NCI-H69 (cell line): ENCODE results near the gene RHCG.

Experiments
- DNase-seq: peaks from one replicate; lab custom pipeline; 2025; lab: John Stamatoyannopoulos, UW

Gene RHCG

DNA sequence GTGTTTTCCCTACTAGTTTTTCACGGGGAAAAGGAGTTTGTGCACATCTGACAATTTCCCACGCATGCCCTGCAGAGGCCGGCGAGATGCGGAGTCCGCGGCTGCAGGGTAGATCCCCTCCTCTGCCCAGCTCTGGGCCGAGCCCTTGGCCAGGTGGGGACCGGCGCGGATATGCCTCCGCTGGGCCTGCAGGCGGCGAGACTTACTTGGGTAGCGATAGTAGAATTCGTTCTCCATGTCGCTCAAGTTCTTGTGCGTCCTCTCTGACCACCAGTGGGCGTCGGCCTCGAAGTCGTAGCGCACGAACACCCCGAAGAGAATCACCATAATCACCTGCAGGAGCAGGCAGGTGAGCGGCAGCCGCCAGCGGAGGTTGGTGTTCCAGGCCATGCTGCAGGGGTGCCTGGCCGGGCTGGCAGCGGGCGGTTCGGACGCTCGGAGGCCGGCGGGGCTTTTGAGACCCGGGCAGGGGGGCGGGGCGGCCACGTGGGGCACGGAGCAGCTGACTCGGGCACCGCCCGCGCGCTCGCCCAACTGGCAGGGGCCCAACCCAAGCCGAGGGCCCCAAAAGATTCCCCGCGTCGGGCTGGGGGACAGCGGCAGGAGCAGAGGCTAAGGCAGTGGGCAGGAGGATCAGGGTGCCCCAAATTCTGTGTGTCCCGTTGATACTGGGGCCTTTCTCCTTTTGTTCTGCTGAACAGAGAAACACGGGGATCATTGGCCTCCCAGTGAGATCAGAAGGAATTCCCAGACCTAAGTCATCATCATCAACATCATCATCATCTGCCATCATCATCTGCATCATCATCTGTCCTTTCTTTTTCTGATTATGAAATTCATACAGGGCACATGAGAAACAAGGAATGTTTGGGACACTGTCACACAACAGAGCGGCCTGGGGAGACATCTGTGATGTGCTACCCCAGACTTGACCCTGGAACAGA is at the start of gene RHCG:
RHCG (minus strand) TSS at position 429 of the 944 bp plus-strand sequence; CDS start at position 390, 39 bp downstream.
- DNase-seq: no peak

DNA sequence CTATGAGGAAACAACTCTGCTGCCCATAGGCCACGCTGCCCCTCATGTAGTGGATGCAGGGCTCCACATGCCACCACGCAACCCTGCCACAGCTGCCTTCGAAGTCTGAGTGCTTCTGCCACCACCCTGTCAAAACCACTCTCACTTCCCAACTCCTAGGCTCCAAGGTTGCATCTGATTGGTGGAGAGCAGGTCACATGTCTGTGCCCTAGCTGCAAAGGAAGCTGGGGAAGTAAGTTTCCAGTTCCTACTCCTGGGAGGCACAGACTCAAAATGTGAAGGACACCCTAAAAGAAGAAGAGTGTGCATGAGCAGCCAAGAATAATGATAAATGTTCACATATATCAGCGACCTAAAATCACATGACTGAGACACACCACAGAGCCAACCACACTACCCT is 47.0 kb upstream of the RHCG start:
- DNase-seq: no peak

DNA sequence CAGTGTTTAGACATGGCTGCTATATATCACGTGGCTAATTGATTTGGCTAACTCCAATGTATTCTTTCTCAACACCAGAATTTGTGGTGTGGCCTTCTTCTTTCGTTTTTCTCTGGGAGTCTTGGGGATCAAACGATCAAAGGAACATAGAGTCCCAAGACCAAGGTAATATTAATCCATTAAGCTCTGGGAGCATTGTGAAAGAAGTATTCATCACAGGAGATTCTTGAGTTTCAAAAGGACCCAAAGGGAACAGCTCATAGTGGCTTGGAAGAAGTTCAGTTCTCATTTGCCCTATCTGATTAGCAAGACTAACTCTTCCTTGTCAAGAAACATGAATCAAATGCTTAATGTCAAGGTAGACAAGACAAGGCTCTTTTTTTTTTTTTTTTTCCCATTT is 46.0 kb upstream of the RHCG start:
- no peak for DNase-seq

DNA sequence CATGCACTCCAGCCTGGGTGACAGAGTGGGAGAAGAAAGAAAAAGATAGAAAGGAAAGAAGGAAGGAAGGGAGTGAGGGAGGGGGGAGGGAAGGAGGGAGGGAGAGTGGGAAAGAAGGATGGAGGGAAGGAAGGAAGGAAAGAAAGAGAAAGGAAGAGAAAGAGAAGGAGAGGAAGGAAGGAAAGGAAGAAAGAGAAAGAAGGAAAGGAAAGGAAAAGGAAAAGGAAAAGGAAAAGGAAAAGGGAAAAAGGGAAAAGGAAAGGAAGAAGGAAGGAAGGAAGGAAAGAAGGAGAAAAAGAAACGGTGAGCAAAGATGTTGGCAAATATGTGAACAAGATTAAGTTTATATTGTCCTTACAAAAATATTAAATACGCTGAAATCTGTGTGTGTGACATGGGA is 42.6 kb upstream of the RHCG start:
- DNase-seq: no peak

DNA sequence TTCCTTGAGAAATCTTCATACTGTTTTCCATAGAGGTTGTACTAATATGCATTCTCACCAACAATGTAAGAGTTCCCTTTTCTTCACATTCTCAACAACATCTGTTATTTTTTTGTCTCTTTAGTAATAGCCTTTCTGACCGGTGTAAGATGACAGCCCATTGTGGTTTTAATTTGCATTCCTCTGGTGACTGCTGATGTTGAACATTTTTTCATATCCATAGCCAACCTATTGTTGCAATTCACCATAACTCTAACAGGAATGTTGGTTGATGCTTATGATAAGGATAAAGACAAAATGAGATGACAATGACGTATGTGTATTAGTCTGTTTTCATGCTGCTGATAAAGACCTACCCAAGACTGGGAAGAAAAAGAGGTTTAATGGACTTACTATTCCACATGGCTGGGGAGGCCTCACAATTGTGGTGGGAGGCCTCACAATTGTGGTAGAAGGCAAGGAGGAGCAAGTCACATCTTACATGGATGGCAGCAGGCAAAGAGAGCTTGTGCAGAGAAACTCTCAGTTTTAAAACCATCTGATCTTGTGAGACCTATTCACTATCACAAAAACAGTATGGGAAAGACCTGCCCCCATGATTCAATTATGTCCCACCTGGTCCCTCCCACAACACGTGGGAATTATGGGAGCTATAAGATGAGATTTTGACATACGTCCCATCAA is 37.6 kb upstream of the RHCG start:
- DNase-seq: no peak

DNA sequence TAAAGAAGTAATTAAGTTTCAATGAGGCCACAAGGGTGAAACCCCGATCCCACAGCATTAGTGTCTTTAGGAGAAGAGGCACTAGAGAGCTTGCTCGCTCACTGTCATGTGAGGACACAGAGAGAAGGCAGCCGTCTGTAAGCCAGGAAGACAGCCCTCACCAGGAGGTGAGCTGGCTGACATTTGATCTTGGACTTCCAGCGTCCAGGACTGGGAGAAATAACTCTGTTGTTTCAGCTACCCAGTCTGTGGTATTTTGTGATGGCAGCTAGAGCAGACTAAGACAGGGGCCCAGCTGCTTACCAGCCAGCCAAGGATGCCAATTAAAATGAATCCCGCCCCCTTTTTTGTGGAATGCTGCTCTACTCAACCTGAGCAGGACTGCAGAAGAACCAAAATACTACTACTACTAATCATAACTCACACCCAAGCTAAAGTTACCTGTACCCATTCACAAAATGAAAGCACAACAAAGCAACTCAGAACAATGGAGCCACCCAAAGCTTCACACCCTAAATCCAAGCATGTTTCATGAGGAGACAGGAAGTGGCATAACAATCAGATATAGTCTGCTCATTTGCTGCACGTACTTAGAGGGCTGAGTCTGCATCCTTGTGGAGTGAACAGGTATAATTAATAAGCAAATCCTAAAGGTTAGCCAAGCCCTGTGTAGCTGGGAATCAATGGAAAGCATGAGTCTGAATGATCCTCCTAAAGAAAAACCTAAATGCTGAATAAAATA is 35.6 kb upstream of the RHCG start:
- DNase-seq: peak; percentile 42

DNA sequence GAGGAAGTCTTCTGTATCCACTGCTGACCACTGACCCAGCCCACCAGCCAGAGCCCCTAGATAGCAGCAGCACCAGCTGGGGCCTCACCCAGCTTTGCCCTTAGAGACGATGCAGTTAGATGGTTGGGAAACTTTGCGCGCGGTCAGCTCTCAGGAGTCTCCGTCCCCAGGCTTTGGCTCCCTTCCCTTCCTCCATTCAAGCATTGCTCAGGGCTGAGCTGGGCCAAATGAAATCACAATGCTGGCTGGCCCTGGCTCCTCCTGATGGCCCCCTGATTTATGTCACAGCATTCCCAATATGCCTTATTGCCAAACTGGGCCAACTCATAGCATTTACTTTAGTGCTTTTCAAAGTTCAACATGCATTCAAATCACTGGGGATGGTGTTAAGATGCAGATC is 34.6 kb upstream of the RHCG start:
- no peak for DNase-seq

DNA sequence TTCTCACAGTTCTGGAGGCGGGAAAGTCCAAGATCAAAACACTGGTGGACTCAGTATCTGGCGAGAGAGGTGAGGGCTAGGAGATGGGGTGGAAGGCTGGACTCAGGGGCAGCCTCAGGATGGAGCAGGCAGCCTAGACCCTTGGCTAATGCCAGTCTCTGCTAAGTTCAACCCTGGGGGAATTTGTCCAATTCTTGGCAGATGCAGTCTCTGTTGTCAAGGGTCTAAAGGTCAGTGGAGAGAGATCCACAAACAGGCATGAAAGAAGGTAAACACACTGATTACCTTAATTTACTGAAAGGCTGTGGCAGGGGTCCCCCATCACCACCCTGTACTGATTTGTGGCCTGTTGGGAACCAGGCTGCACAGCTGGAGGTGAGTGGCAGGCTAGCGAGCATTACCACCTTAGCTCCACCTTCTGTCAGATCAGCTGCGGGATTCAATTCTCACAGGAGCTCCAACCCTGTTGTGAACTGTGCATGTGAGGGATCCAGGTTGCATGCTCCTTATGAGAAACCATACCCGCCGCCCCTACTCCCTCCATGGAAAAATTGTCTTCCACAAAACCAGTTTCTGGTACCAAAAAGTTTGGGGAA is 32.5 kb upstream of the RHCG start:
- DNase-seq: peak; percentile 51

DNA sequence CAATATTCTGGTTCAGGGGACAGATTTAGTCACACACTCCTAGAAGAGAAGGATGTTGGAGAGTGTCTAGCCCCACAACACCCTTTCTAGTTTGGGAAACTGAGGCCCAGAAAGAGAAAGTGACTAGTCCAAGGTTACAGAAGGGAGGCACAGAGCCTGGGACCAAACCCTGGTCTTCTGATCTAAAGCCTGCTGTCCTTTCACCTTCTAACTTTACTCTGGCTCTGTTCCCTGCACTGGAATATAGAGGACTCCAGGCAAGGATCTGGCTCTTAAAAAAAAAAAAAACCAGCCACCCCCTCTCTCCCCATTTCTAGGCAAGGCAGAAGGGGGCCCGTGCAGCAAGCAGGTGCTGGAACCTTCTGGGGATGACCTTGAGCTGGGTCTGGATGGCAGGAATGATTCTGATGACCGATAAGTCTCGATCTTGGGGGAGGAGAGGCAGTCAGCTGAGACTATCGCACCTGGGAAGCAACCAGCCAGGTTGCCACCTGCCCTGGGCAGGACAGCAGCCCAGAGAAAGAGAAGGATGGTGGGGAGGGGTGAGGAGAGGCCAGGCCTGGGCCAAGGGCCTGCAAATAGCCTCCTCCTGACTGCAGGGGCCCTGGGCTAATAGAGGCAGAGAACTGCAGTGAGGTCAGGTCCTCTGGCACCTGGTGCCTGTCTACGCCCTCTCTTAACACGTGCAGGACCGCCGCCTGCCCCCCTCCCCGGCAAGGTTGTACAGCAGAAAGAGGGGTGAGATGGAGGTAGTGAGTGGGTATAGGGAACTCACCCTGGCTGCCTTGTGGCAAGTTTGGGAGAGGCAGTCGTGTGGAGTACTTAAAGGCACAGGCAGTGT is 30.4 kb upstream of the RHCG start:
- no peak for DNase-seq

DNA sequence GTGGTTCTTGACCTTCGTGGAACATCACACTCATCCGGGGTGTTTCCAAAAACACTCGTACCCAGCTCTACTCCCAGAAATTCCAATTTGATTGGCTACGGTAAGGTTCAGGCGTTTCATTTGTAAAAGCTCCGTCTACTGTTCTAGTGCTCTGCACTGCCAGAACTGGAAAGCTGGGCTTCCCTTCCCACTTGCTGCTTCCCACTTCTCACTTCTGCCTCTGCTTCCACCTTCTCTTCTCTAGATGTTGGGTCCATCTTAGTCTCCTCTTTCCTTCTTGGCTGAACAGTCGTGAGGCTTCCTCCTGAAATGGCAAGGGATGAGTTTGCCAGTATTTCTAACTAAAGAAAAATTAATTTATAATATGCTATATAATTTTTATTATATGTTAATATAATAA is 29.8 kb upstream of the RHCG start:
- no peak for DNase-seq

DNA sequence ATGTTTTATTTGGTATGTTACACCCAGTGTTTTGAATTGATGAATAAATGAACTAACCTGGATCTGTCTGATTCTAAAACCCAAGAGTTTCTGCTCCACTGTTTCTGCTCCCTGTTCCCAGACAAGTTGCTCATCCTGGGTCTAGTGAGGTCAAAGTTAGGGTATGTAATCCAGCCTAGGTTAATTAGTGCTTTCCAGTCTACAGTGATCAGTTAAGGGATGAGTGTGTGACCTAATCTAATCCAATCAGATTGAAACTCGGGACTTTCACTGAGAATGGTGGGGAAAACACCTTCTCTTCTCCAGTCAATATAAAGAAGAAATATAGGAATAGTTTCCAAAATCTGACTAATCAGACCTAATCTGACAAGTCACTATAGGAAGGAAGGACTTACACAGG is 27.8 kb upstream of the RHCG start:
- DNase-seq: no peak

DNA sequence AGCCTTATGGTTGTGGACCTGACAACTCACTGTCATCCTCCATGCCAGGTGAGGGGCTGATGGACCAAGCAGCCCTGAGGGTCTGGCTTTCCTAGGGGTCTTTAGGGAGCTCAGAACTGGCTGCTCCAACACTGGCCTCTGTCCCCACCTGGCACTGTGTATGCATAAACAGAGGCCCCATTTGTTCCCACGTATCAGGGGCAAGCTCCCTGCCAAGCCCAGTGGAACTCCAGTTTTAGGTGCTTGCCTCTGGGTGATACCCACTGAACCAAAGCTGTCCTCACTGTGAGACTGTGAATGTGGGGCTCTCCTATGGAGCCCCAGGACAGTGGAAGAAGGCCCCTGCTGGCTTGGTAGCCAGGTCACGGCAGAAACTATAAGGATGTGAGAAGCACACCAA is 26.7 kb upstream of the RHCG start:
- no peak for DNase-seq

DNA sequence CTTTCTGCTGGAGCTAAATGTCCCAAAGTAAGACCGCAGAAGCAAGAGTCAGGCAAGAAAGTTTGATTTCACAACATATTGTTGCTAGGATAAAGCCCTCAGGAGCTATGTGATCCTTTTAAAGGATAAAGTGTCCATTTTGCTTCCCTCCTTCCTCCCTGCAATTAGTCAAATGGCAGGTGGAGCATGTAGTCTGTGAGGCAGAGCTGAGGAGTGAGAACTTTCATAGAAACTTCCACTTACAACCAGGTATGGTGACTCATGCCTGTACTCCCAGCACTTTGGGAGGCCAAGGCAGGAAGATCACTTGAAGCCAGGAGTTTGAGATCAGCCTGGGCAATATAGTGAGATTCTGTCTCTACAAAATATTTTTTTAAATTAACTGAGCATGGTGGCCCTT is 25.2 kb upstream of the RHCG start:
- no peak for DNase-seq

DNA sequence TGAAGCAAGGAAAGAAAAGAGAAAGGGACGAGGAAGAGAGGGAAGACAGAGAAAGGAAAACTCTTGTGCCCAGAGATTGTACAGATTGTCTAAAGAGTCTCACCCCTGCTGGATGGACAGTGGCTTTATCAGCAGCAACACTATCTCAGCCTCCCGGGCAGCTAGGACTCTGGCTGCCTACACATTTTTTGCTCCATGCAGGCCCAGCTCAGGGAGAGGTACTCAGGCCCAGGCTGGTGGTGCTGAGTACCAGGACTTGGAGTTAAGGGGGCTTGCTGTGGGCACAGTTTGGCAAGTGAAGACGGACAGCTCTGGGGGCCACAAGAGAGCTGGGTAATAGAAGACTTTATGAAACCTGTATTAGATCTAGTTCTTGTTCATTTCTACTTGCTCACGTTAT is 19.1 kb upstream of the RHCG start:
- DNase-seq: no peak

DNA sequence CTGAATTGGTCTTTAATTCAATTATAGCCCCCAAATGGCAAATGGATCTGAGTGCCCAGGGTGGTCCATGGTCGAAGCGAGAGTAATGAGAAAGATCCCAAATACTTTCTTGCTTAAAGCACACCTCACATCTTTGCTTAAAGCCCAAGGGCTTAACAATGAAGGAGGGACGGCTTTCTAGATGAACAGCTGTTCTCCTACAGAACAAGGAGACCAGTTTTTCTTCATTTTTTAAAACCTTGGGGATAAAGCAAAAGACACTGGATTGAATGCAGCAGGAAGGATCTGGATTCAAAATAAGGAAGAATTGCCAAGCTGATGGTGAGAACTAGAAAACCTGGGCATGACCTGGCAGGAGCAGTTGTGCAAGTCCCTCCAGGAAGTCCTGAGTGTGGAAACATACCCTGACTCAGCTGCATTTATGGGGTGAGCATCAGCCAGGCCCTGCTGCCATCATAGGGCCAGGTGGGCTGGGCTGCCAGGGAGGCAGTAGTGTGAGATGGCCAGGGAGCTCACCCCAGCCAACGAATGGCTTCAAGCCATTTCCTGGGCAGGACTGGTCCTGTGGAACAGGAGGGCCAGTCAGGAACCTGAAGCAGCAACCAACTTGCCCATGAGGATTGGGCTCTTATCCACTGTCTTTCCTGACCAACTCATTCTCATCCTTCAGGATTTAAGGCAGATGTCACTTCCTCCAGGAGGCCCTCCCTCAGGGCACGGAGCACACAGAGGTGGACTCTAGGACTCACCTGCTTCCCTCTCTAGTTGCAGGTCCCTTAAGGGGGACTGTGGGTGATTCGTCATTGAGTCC is 18.4 kb upstream of the RHCG start:
- no peak for DNase-seq

DNA sequence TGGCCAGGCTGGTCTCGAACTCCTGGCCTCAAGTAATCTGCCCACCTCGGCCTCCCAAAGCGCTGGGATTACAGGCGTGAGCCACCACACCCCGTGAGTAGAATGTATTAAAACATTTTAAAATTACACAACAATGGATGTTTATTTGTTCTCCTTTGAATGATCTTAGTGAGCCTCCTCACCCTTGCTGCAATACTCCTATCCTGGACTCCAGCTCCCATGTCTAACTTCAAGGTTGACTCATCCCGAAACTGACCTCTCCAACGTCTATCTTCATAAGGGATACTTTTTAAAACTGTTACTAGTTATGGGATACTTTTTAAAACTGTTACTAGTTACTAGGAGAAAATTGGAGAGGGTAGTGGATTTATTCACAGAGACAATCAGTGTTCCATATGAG is 17.8 kb upstream of the RHCG start:
- DNase-seq: no peak

DNA sequence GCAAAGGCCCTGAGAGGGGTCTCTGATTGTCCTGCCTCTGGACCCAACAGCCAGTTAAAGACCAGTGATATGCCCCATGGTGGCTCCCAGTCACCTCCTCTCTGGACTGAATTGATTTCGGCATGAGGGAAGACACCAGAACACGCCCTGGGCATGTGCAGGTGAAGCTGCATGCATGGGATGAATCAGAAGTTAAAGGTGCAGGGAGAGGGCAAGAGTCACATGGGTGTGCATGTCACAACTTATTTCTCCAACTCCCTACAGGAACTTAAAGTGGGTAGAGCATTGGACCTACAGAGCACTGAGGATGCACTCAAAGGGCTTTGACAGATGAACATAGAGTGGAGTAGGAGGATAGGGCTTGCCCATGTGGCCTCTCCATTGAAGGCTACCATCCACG is 16.9 kb upstream of the RHCG start:
- DNase-seq: no peak

DNA sequence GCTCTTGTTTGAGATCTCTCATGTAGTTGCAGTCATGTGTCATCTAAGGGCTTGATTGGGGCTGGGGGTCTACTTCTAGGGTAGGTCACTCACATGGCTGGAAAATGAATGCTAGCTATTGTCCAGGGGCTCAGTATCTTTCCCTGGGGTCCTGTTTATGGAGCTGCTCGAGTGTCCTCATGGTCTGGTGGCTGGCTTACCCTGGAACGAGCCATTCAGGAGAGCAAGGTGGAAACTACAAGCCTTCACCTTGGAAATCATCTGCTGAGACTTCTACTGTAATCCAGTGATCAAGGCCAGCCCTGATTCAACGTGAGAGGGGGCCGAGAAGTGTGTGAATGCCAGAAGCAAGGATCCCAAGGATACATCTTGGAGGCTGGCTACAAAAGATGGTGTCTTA is 16.2 kb upstream of the RHCG start:
- no peak for DNase-seq

DNA sequence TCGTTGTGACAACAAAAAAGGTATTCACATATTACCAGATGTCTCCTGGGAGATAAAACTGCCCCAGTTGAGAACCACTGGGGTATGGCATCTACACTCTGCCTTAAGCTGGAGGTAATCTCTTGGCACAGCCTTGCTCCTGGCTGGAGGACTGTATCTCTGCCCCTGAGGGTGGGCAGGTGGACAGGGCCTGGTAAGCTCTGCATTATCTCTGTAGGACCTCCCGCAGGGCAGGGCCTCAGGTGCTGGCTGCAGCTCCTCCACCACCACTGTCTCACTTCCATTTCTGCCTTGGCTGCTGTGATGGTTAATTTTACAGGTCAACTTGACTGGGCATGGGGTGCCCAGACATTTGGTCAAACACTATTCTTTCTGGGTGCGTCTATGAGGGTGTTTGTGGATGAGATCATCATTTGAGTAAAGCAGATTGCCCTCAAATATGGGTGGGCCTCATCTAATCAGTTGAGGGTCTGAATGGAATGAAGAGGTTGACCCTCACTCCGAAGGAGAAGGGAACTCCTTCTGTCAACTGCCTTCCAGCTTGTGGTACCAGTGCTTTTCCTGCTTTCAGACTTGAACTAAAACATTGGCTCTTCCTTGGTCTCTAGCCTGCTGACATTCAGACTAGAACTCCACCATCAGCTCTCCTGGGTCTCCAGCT is 9.8 kb upstream of the RHCG start:
- no peak for DNase-seq

DNA sequence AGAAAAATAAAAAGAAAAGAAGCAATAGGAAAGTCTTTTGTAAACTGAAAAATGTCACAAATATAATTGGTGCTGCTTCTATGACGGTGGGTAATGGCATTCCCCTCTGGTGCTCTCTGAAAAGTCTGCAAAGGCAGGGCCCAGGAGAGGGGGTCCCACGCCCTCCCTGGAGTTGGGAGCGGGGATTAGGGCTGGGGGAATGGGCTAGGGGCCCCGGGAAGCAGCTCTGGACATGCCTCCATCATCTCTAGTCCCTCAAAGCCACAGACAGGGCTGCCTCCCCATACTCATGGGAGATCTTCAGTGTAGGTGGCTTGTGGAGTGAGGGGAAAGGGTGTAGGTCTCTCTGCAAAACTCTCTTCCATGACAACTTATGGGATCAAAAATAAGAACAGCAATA is 7.8 kb upstream of the RHCG start:
- DNase-seq: no peak
